Activated naive CD8-positive, alpha-beta T cell treated with anti-CD3 and anti-CD28 coated beads for 36 hours (primary cell): ENCODE results near the gene FOXO3. TPM values are rescaled to one million over a fixed set of nuclear protein-coding genes. Genes with fewer than 3 reads are reported as not detected.
"Not testable (repeated sequence)": the region's sequence is repeated elsewhere in the genome, so short reads cannot be mapped to it uniquely, and the experiment has no call there.

Experiments used
- DNase-seq: peaks from one replicate; pipeline ENCODE4 v3.0.0; 2021
- H3K27ac Mint-ChIP-seq: one replicate; pipeline ENCODE4 v1.8.0; 2022; ENCODE audit warnings: mild to moderate bottlenecking, moderate library complexity, mixed read lengths
- H3K27me3 Mint-ChIP-seq: one replicate; pipeline ENCODE4 v1.8.0; 2022; ENCODE audit warnings: mild to moderate bottlenecking, mixed read lengths
- H3K36me3 Mint-ChIP-seq: one replicate; pipeline ENCODE4 v1.8.0; 2021; ENCODE audit warnings: mild to moderate bottlenecking, mixed read lengths
- H3K4me1 Mint-ChIP-seq: one replicate; pipeline ENCODE4 v1.8.0; 2021; ENCODE audit warnings: mixed read lengths
- H3K4me3 Mint-ChIP-seq: one replicate; pipeline ENCODE4 v1.8.0; 2022; ENCODE audit warnings: mild to moderate bottlenecking, moderate library complexity, mixed read lengths
- H3K9me3 Mint-ChIP-seq: one replicate; pipeline ENCODE4 v1.8.0; 2022; ENCODE audit warnings: mixed read lengths
- total RNA-seq, 2 experiments: library from RNA; stranded (reverse); gene quantifications; one replicate each; pipeline ENCODE4 v1.2.3, GENCODE V29; 2021

Gene FOXO3
- total RNA-seq, 2 experiments from 2014 or later = 7.0 to 8.0 TPM

- no peak for DNase-seq
- Mint-ChIP-seq H3K4me3 (no peak overlapping the region), H3K9me3 (no peaks in the 10 kb centered on the region), H3K27ac (no peak overlapping the region), H3K4me1 (peaks cover 36% of the 10 kb centered on the region), H3K27me3 (no peaks in the 10 kb centered on the region), H3K36me3 (no peaks in the 10 kb centered on the region)
Observed at GRCh38 chr6:108638993-108639392, 78.3 kb downstream of the FOXO3 start.

- Mint-ChIP-seq H3K9me3 (no peaks in the 10 kb centered on the region), H3K4me3 (no peak overlapping the region), H3K27me3 (no peaks in the 10 kb centered on the region), H3K4me1 (peaks cover 31% of the 10 kb centered on the region), H3K27ac (no peak overlapping the region), H3K36me3 (no peaks in the 10 kb centered on the region)
- DNase-seq = no peak
Observed at GRCh38 chr6:108640104-108640503, 79.4 kb downstream of the FOXO3 start.

DNA sequence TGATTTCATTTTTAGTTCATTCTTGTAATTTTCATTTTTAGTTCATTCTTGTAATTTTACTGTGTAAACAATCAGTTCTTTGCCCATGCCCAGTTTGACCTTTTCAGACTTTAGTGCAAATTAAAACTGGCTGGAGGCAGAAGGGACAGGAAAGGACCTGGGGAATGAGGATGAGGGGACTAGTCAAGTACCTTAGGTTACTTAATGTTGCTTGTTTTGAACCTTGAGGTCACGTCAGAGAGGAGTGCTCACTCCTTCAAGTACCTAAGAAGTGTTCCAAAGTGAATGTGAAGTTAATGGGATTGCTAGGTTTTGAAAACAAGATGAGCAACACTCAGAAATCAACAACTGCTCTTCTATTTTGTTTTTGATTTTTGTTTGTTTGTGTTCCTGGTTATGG, 82.5 kb downstream of the FOXO3 start:
- Mint-ChIP-seq H3K27me3 (no peaks in the 10 kb centered on the region), H3K27ac (no peak overlapping the region), H3K9me3 (no peaks in the 10 kb centered on the region), H3K4me1 (peaks cover 10% of the 10 kb centered on the region), H3K36me3 (peaks cover 2% of the 10 kb centered on the region), H3K4me3 (no peak overlapping the region)
- no peak for DNase-seq

DNA sequence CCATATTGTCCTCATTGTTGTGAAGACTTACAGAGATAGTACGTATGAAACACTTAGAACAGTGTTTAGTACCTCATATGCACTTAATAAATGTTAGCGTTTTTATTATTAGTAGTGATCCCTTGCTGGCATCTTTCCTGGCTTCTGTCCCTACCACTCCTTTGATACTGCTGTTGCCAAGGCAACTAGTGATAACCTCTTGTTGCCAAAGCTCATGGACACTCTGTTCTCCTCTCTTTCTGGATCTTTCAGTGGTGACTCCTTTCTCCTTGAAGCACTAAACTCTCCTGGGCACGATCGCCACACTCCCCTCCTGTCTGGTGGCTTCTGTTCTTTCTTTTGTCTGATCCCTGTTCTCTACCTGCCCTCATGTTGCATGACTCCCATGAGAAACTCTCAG, 83.5 kb downstream of the FOXO3 start:
- no peaks in the 10 kb centered on the region for H3K9me3 Mint-ChIP-seq
- DNase-seq = no peak
- H3K36me3 Mint-ChIP-seq = peaks cover 2% of the 10 kb centered on the region
- H3K4me3 Mint-ChIP-seq = no peak overlapping the region
- no peak overlapping the region for H3K27ac Mint-ChIP-seq
- peaks cover 10% of the 10 kb centered on the region for H3K4me1 Mint-ChIP-seq
- H3K27me3 Mint-ChIP-seq = no peaks in the 10 kb centered on the region

- Mint-ChIP-seq H3K9me3 (no peaks in the 10 kb centered on the region), H3K4me3 (no peak overlapping the region), H3K36me3 (peaks cover 2% of the 10 kb centered on the region), H3K27ac (no peak overlapping the region), H3K27me3 (no peaks in the 10 kb centered on the region), H3K4me1 (peaks cover 21% of the 10 kb centered on the region)
- DNase-seq = no peak
Observed at GRCh38 chr6:108648191-108648590, 87.5 kb downstream of the FOXO3 start.

GRCh38 chr6:108650325-108650724, 89.6 kb downstream of the FOXO3 start:
- peaks cover 2% of the 10 kb centered on the region for H3K36me3 Mint-ChIP-seq

GRCh38 chr6:108650781-108651180, 90.1 kb downstream of the FOXO3 start:
- H3K36me3 Mint-ChIP-seq = peaks cover 2% of the 10 kb centered on the region
- H3K9me3 Mint-ChIP-seq = no peaks in the 10 kb centered on the region
- H3K27me3 Mint-ChIP-seq = no peaks in the 10 kb centered on the region
- DNase-seq = no peak
- H3K27ac Mint-ChIP-seq = no peak overlapping the region
- H3K4me3 Mint-ChIP-seq = no peak overlapping the region
- H3K4me1 Mint-ChIP-seq = peaks cover 31% of the 10 kb centered on the region

More at GRCh38 chr6:108650325-108650724, 89.6 kb downstream of the FOXO3 start:
- DNase-seq = no peak
- peaks cover 31% of the 10 kb centered on the region for H3K4me1 Mint-ChIP-seq
- H3K9me3 Mint-ChIP-seq = no peaks in the 10 kb centered on the region
- no peak overlapping the region for H3K4me3 Mint-ChIP-seq
- no peak overlapping the region for H3K27ac Mint-ChIP-seq
- no peaks in the 10 kb centered on the region for H3K27me3 Mint-ChIP-seq

GRCh38 chr6:108651340-108652227, 90.9 kb downstream of the FOXO3 start:
- Mint-ChIP-seq H3K27me3 (no peaks in the 10 kb centered on the region), H3K4me3 (no peak overlapping the region), H3K4me1 (peaks cover 31% of the 10 kb centered on the region), H3K9me3 (no peaks in the 10 kb centered on the region), H3K27ac (no peak overlapping the region), H3K36me3 (peaks cover 2% of the 10 kb centered on the region)
- DNase-seq = no peak

GRCh38 chr6:108652375-108652774, 91.7 kb downstream of the FOXO3 start:
- H3K4me1 Mint-ChIP-seq = peaks cover 31% of the 10 kb centered on the region

GRCh38 chr6:108653949-108654348, 93.2 kb downstream of the FOXO3 start:
- Mint-ChIP-seq H3K36me3 (no peaks in the 10 kb centered on the region), H3K27ac (no peak overlapping the region), H3K9me3 (no peaks in the 10 kb centered on the region), H3K27me3 (no peaks in the 10 kb centered on the region), H3K4me1 (peaks cover 31% of the 10 kb centered on the region), H3K4me3 (no peak overlapping the region)
- no peak for DNase-seq

More at GRCh38 chr6:108652375-108652774, 91.7 kb downstream of the FOXO3 start:
- DNase-seq = no peak
- Mint-ChIP-seq H3K36me3 (peaks cover 2% of the 10 kb centered on the region), H3K9me3 (no peaks in the 10 kb centered on the region), H3K27ac (no peak overlapping the region), H3K4me3 (no peak overlapping the region), H3K27me3 (no peaks in the 10 kb centered on the region)

GRCh38 chr6:108654465-108655106, 93.9 kb downstream of the FOXO3 start:
- H3K4me3 Mint-ChIP-seq = no peak overlapping the region
- no peak overlapping the region for H3K27ac Mint-ChIP-seq
- H3K36me3 Mint-ChIP-seq = no peaks in the 10 kb centered on the region
- no peak for DNase-seq
- H3K4me1 Mint-ChIP-seq = peaks cover 30% of the 10 kb centered on the region
- H3K27me3 Mint-ChIP-seq = no peaks in the 10 kb centered on the region
- no peaks in the 10 kb centered on the region for H3K9me3 Mint-ChIP-seq

- Mint-ChIP-seq H3K36me3 (no peaks in the 10 kb centered on the region), H3K27ac (no peak overlapping the region), H3K27me3 (no peaks in the 10 kb centered on the region), H3K9me3 (no peaks in the 10 kb centered on the region), H3K4me1 (peaks cover 21% of the 10 kb centered on the region), H3K4me3 (no peak overlapping the region)
- DNase-seq = no peak
Observed at GRCh38 chr6:108655806-108656651, 95.3 kb downstream of the FOXO3 start.

DNA sequence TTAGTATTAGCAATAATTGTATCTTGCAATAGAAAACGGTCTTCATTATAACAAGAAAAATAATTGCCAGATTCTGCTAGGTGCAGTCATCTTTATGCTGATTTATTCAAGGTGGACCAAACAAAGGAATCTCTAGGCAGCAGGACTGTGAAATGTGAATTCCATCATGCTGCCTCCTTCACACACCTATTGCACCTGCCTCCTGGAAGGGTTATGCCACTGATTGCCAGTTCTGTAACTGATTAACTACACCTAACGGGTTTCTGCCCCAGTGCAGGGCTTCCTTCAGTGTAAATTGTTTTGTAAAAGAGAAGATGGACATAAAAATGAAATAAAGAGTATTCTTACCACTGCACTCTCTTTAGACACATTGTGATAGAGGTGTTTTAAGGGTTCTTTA, 96.1 kb downstream of the FOXO3 start:
- no peak overlapping the region for H3K27ac Mint-ChIP-seq
- peaks cover 24% of the 10 kb centered on the region for H3K4me1 Mint-ChIP-seq
- no peak for DNase-seq
- no peaks in the 10 kb centered on the region for H3K9me3 Mint-ChIP-seq
- H3K36me3 Mint-ChIP-seq = no peaks in the 10 kb centered on the region
- no peak overlapping the region for H3K4me3 Mint-ChIP-seq
- H3K27me3 Mint-ChIP-seq = no peaks in the 10 kb centered on the region

DNA sequence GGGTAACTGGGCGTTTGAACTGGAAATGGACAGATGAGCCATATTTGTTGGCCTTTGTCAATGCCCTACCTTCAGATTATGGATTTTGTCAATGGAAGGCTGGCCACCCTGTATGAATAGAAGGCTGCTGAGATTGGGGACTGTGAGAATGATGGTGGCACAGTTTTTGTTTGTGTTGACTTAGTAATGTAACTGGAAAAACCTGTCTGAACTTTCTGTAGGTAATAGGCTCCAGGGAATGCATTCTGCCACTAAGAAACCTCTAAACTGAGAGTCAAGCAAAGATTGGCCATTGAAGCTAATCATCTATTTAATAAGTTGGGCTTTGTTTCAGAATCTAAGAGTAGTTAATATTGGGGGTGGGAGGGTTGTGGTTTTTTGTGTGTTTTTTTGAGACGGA, 97.5 kb downstream of the FOXO3 start:
- H3K9me3 Mint-ChIP-seq = no peaks in the 10 kb centered on the region
- H3K27me3 Mint-ChIP-seq = no peaks in the 10 kb centered on the region
- peaks cover 23% of the 10 kb centered on the region for H3K4me1 Mint-ChIP-seq
- no peak overlapping the region for H3K27ac Mint-ChIP-seq
- H3K4me3 Mint-ChIP-seq = no peak overlapping the region
- no peak for DNase-seq
- no peaks in the 10 kb centered on the region for H3K36me3 Mint-ChIP-seq

DNA sequence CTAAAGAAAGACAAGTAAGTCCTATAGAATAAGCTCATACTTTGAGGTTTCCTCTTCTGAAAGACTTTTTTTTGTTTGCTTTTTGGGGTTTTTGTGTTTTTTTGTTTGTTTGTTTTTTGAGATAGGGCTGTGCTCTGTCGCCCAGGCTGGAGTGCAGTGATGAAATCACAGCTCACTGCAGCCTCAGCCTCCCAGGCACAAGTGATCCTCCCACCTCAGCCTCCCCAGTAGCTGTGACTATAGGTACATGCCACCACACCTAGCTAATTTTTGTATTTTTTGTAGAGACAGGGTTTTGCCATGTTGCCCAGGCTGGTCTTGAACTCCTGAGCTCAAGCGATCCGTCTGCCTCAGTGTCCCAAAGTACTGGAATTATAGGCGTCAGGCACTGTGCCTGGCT, 98.1 kb downstream of the FOXO3 start:
- not testable (repeated sequence) for H3K9me3 Mint-ChIP-seq, H3K36me3 Mint-ChIP-seq, H3K27ac Mint-ChIP-seq, DNase-seq, H3K4me3 Mint-ChIP-seq, H3K27me3 Mint-ChIP-seq
- peaks cover 18% of the 10 kb centered on the region for H3K4me1 Mint-ChIP-seq
